Activated CD8-positive, alpha-beta T cell treated with anti-CD3 and anti-CD28 coated beads for 36 hours (primary cell): Measurements from ENCODE around the gene AP2A2. TPM values are rescaled to one million over a fixed set of nuclear protein-coding genes. Genes with fewer than 3 reads are reported as not detected.

Experiments used
- ATAC-seq: fragments of 200-7000 bp; cut with Tn5 transposase; one replicate; pipeline ENCODE4 v1.10.0; 2021; ENCODE audit warnings: mild to moderate bottlenecking, moderate library complexity
- CTCF ChIA-PET: fragments of 350-600 bp; sonication (Branson Sonifier 250); formaldehyde crosslinking; loops from one replicate; lab custom pipeline; 2021; ENCODE audit warnings: antibody characterized with exemption; lab: Charles Lee
- POLR2A ChIA-PET: fragments of 350-600 bp; sonication (Branson Sonifier 250); formaldehyde crosslinking; loops from one replicate; lab custom pipeline; 2021; ENCODE audit warnings: antibody characterized with exemption; lab: Charles Lee
- DNase-seq: peaks from one replicate; pipeline ENCODE4 v3.0.0-alpha.2; 2020
- H3K27ac Mint-ChIP-seq: one replicate; pipeline ENCODE4 v1.8.0; 2021; ENCODE audit warnings: mild to moderate bottlenecking, mixed read lengths
- H3K27me3 Mint-ChIP-seq: one replicate; pipeline ENCODE4 v1.8.0; 2021; ENCODE audit warnings: mixed read lengths
- H3K36me3 Mint-ChIP-seq: one replicate; pipeline ENCODE4 v1.8.0; 2021; ENCODE audit warnings: low read depth, mixed read lengths
- H3K4me1 Mint-ChIP-seq: one replicate; pipeline ENCODE4 v1.8.0; 2021; ENCODE audit warnings: low read depth, mixed read lengths
- H3K4me3 Mint-ChIP-seq: one replicate; pipeline ENCODE4 v1.8.0; 2021; ENCODE audit warnings: mild to moderate bottlenecking, moderate library complexity, mixed read lengths
- H3K9me3 Mint-ChIP-seq: one replicate; pipeline ENCODE4 v1.8.0; 2021; ENCODE audit warnings: mixed read lengths
- CTCF ChIP-seq: fragments of 200-600 bp; IDR thresholded peaks from one replicate; pipeline ENCODE4 v1.8.0; 2022; ENCODE audit warnings: antibody characterized with exemption, mild to moderate bottlenecking
- intact Hi-C: fragments of 100-400 bp; cut with micrococcal nuclease; formaldehyde crosslinking; loops from one replicate; pipeline ENCODE4 v1.10.0; 2022
- total RNA-seq, 2 experiments: library from RNA; stranded (reverse); gene quantifications; one replicate each; pipeline ENCODE4 v1.2.3, GENCODE V29; 2021

The AP2A2 gene
- total RNA-seq, 2 experiments from 2014 or later, result 34.0 to 34.6 TPM

DNA sequence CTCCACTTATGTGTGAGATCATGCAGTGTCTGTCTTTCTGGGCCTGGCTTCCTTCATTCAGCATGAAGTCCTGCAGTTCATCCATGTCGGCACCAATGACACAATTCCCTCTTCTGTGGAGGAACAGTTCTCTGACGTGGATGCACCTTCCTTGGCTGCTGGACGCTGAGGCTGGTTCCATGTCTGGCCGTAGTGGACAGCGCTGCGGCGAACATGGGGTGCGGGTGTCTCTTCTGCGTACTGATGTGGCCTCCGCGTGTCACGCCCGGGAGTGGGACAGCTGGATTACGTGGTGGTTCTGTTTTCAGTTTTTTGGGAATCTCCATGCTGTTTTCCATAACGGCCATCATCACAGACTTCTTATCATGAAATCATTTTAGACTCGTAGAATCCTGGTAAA lies 132.1 kb downstream of the AP2A2 start:
- no peak for TF ChIP-seq CTCF
- Mint-ChIP-seq H3K4me1 (peaks cover 3% of the 10 kb centered on the region), H3K36me3 (no peaks in the 10 kb centered on the region), H3K27ac (no peak overlapping the region), H3K4me3 (no peak overlapping the region), H3K9me3 (no peaks in the 10 kb centered on the region), H3K27me3 (peaks cover 12% of the 10 kb centered on the region)
- intact Hi-C loops, result no loop called here
- CTCF ChIA-PET, result no interaction called here
- DNase-seq, result no peak
- POLR2A ChIA-PET, result interaction anchor here (0.6 kb wide), 1 partner anchor 185 kb away, joined by 3 read pairs; no protein-coding TSS in a partner anchor
- no peak for ATAC-seq

DNA sequence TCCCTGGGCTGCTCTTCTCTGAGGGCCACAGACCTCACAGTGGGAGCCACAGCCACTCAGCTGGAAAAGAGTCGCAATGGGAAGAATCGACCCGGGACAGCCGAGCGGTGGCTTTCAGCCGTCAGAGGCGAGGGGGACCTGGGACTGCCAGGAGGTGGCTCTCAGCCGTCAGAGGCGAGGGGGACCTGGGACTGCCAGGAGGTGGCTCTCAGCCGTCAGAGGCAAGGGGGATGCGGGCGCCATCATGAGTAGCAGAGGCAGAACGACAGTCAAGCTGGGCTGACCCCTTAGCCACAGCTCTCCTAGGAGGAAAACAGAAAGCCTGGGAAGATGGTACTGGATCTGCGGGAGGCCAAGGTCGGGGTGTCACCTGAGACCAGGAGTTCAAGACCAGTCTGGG lies 134.1 kb downstream of the AP2A2 start:
- DNase-seq (no peak), ATAC-seq (no peak)
- Mint-ChIP-seq H3K27ac (no peak overlapping the region), H3K27me3 (peaks cover 20% of the 10 kb centered on the region), H3K36me3 (no peaks in the 10 kb centered on the region), H3K4me1 (peaks cover 16% of the 10 kb centered on the region), H3K4me3 (no peak overlapping the region), H3K9me3 (no peaks in the 10 kb centered on the region)
- intact Hi-C loops, result no loop called here
- ChIA-PET POLR2A (no interaction called here), CTCF (no interaction called here)
- no peak for TF ChIP-seq CTCF

DNA sequence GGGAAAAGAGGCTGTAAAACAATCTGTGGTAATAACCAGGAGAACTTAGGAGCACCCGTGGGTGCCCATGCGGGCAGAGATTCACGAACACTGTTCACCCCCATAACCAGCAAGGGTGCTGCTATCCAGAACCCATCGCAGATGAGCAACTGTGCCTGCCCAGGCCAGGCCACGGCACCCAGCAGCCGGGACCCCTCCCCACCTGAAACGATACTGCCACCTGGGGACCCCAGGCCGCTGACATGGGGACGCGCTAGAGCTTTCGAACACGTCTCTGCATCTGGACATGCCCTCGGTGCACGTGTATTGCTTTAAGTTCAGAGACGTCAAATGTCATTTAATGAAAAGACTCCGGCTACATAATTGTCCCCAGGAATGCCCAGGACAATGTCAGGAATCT lies 134.7 kb downstream of the AP2A2 start:
- POLR2A ChIA-PET, result no interaction called here
- intact Hi-C loops, result no loop called here

DNA sequence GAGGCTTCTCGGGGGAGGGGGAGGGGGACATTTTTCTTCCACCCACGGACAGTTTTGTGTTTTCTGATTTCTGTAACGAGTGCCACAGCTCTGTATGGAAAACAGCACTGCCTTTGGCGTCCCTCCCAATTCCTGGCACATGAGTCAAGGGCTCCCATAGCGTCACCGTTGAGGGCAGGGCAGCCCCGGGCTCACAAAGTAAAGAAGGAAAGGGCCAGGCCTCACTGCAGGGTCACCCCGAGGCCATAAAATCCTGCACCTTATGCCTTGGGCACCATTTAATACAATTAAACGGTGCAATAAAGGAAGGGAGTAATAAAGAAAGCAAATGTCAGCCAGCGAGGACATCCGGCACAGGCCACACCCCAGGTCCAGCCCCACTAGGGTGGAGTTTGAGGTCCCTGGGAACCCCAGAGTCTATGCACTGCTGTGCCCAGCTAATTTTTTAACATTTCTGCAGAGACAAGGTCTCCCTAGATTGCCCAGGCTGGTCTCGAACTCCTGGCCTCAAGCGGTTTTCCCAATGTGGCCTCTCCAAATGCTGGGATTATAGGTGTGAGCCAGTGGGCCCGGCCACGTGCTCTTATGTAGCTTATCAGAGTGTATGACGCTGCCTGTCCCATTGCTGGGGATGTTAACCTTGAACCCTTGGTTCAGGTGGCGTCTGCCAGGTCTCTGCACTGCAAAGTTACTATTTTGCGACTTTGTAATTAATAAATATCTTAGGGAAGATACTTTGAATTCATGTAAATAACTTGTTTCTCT lies 135.4 kb downstream of the AP2A2 start:
- intact Hi-C loops, result no loop called here
- no peak overlapping the region for H3K27ac Mint-ChIP-seq

More for the DNA sequence above, 134.7 kb downstream of the AP2A2 start:
- DNase-seq, result no peak
- no peak for TF ChIP-seq CTCF
- Mint-ChIP-seq H3K4me3 (no peak overlapping the region), H3K27ac (no peak overlapping the region), H3K36me3 (no peaks in the 10 kb centered on the region), H3K4me1 (peaks cover 16% of the 10 kb centered on the region), H3K27me3 (peaks cover 20% of the 10 kb centered on the region), H3K9me3 (no peaks in the 10 kb centered on the region)
- CTCF ChIA-PET, result no interaction called here
- no peak for ATAC-seq

More for the DNA sequence above, 135.4 kb downstream of the AP2A2 start:
- Mint-ChIP-seq H3K27me3 (peaks cover 23% of the 10 kb centered on the region), H3K36me3 (no peaks in the 10 kb centered on the region), H3K4me1 (peaks cover 16% of the 10 kb centered on the region), H3K9me3 (no peaks in the 10 kb centered on the region), H3K4me3 (no peak overlapping the region)
- ATAC-seq (no peak), DNase-seq (no peak)
- CTCF ChIA-PET, result interaction anchor here (1.0 kb wide), 1 partner anchor 10 kb away, joined by 4 read pairs; no protein-coding TSS in a partner anchor
- no peak for TF ChIP-seq CTCF
- POLR2A ChIA-PET, result interaction anchor here (0.7 kb wide), 1 partner anchor 667 kb away, joined by 3 read pairs; no protein-coding TSS in a partner anchor

Other genes starting within 250 kb of the AP2A2 start
- 10 to 100 TPM; 59.1 to 59.3 TPM for gene DEAF1, start 230.6 kb upstream of the AP2A2 start, total RNA-seq
- gene TMEM80, start 230.1 kb upstream of the AP2A2 start, total RNA-seq, result 10 to 100 TPM; 10.6 to 12.5 TPM
- gene EPS8L2, start 219.6 kb upstream of the AP2A2 start, total RNA-seq, result 10 to 100 TPM; 15.0 to 16.7 TPM
- gene TALDO1, start 178.4 kb upstream of the AP2A2 start, total RNA-seq, result 100 to 1,000 TPM; 234 to 241 TPM
- 10 to 100 TPM; 45.8 to 48.8 TPM for gene GATD1, start 148.4 kb upstream of the AP2A2 start, total RNA-seq
- under 1 TPM; 0.20 to 0.25 TPM for gene CEND1, start 135.8 kb upstream of the AP2A2 start, total RNA-seq
- gene SLC25A22, start 127.6 kb upstream of the AP2A2 start, total RNA-seq, result 10 to 100 TPM; 33.3 to 36.7 TPM
- 10 to 100 TPM; 29.9 to 30.6 TPM for gene PIDD1, start 120.6 kb upstream of the AP2A2 start, total RNA-seq
- gene RPLP2, start 115.9 kb upstream of the AP2A2 start, total RNA-seq, result 1,000 to 10,000 TPM; 3,638 to 3,686 TPM
- gene PNPLA2, start 107.0 kb upstream of the AP2A2 start, total RNA-seq, result 10 to 100 TPM; 29.7 to 32.0 TPM
- 1 to 10 TPM; 2.1 to 2.4 TPM for gene CRACR2B, start 98.0 kb upstream of the AP2A2 start, total RNA-seq
- 10 to 100 TPM; 45.9 to 46.5 TPM for gene CD151, start 92.9 kb upstream of the AP2A2 start, total RNA-seq
- gene POLR2L, start 83.3 kb upstream of the AP2A2 start, total RNA-seq, result 10 to 100 TPM; 83.0 to 89.2 TPM
- gene TSPAN4, start 83.0 kb upstream of the AP2A2 start, total RNA-seq, result 10 to 100 TPM; 15.4 to 16.0 TPM
- 10 to 100 TPM; 69.8 to 72.0 TPM for gene CHID1, start 15.1 kb upstream of the AP2A2 start, total RNA-seq
- not detected for gene MUC6, start 110.8 kb downstream of the AP2A2 start, total RNA-seq
- gene MUC2, start 149.0 kb downstream of the AP2A2 start, total RNA-seq, result not detected
- not detected for gene MUC5AC, start 232.1 kb downstream of the AP2A2 start, total RNA-seq